Gastrocnemius medialis (tissue), 4 donors: ENCODE data around the gene ATF7. TPM values are rescaled to one million over a fixed set of nuclear protein-coding genes. Genes with fewer than 3 reads are reported as not detected.

Experiments
- ATAC-seq, 2 donors: fragments of 150-250 bp; one replicate each; pipeline ENCODE4 v1.9.1; 2016
- DNase-seq, 2 donors: peaks; one replicate each; pipeline ENCODE4 v3.0.0-alpha.2; 2019
- H3K27ac ChIP-seq, 4 donors: fragments of 200-600 bp; sonication (generic); 1 replicate in 1 of 4; 2 replicates in 3 of 4; pipeline ENCODE4 v1.5.1; 2016 to 2018; ENCODE audit warnings: mild to moderate bottlenecking in 2 of 4, moderate library complexity in 1 of 4
- H3K27me3 ChIP-seq, 3 donors: fragments of 200-600 bp; sonication (generic) in 2 of 3; 1 replicate in 1 of 3; 2 replicates in 2 of 3; pipeline versions ENCODE4 v1.5.1 to v1.6.0; 2016 to 2019; ENCODE audit warnings: mild to moderate bottlenecking in 1 of 3, moderate library complexity in 1 of 3
- H3K36me3 ChIP-seq, 2 donors: fragments of 200-600 bp; sonication (generic) in 1 of 2; one replicate each; pipeline ENCODE4 v1.5.1; 2017 to 2018
- H3K4me1 ChIP-seq, 2 donors: fragments of 200-600 bp; sonication (generic) in 1 of 2; one replicate each; pipeline ENCODE4 v1.5.1; 2016 to 2017; ENCODE audit warnings: mild to moderate bottlenecking in 2 of 2
- H3K4me3 ChIP-seq, 4 donors: fragments of 200-600 bp; sonication (generic) in 3 of 4; 1 replicate in 1 of 4; 2 replicates in 3 of 4; pipeline ENCODE4 v1.5.1; 2016 to 2019; ENCODE audit warnings: mild to moderate bottlenecking in 2 of 4
- H3K9me3 ChIP-seq, 3 donors: fragments of 200-600 bp; sonication (generic) in 2 of 3; 1 replicate in 1 of 3; 2 replicates in 2 of 3; pipeline ENCODE4 v1.5.1; 2016 to 2019
- POLR2A ChIP-seq, 2 donors: fragments of 450-650 bp; IDR thresholded peaks; one replicate each; pipeline ENCODE4 v1.6.1; 2017; ENCODE audit warnings: antibody characterized with exemption in 2 of 2, mild to moderate bottlenecking in 2 of 2, moderate library complexity in 2 of 2
- in situ Hi-C, 4 donors: fragments of 200-750 bp; cut with MboI; loops; one replicate each; pipeline versions ENCODE4 v1.15.0 to v1.8.0; 2017; ENCODE audit warnings: low sequenced_read_pairs in 4 of 4
- intact Hi-C: fragments of 100-400 bp; cut with DNase I; formaldehyde crosslinking; loops from one replicate; pipeline ENCODE4 v1.15.1; 2023; ENCODE audit warnings: low total_unique reads
- total RNA-seq, 4 donors: library from RNA; depleted of rRNA; stranded (reverse); fragments of >200 nt; gene quantifications; one replicate each; pipeline versions ENCODE4 v1.1.0 to v1.2.3, GENCODE V29; 2016
- TF ChIP-seq, protein P1 (sequence below), 5 experiments: fragments of 450-650 bp in 3 of 5; fragments of 200-600 bp in 2 of 5; sonication (generic) in 2 of 5; IDR thresholded peaks in 4 of 5; conservative IDR thresholded peaks in 1 of 5; 1 replicate in 4 of 5; 2 replicates in 1 of 5; pipeline ENCODE4 v1.5.1; 2016 to 2019; ENCODE audit warnings: antibody characterized with exemption in 5 of 5, mild to moderate bottlenecking in 3 of 5, moderate library complexity in 3 of 5

The ATF7 gene
- total RNA-seq, 4 donors from 2014 or later, result 21.9 to 47.9 (median 26.3) TPM

DNA sequence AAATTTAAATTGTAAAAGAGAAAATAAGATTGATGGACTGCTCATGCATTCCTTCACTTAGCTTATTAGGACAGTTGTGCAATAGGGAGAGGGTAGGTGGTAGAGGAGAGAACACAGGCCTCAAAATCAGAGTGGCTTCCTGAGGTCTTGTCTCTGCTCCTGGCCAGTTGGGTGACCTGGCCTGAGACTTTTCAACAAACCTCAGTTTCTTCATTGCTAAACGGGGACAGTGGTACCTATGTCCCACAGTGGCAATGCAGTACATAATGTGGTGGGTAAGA, 129.5 kb downstream of the ATF7 start:
- no peak for ATAC-seq
- Histone ChIP-seq H3K4me3 (no peak overlapping the region), H3K36me3 (no peaks in the 10 kb centered on the region), H3K9me3 (no peaks in the 10 kb centered on the region), H3K27me3 (no peaks in the 10 kb centered on the region), H3K4me1 (peaks cover 22 to 29% of the 10 kb centered on the region in 2 donors), H3K27ac (peak overlapping the region in 3 of 4 donors; percentile 18 to 46 (median 28))
- in situ Hi-C loops (no loop called here), intact Hi-C loops (loop anchor here (5.0 kb wide), 1 partner anchor 516 kb away; no protein-coding TSS in a partner anchor)
- DNase-seq, result no peak
- no peak for TF ChIP-seq POLR2A (IDR thresholded peaks at IDR 0.05)
- TF ChIP-seq, protein P1, sequence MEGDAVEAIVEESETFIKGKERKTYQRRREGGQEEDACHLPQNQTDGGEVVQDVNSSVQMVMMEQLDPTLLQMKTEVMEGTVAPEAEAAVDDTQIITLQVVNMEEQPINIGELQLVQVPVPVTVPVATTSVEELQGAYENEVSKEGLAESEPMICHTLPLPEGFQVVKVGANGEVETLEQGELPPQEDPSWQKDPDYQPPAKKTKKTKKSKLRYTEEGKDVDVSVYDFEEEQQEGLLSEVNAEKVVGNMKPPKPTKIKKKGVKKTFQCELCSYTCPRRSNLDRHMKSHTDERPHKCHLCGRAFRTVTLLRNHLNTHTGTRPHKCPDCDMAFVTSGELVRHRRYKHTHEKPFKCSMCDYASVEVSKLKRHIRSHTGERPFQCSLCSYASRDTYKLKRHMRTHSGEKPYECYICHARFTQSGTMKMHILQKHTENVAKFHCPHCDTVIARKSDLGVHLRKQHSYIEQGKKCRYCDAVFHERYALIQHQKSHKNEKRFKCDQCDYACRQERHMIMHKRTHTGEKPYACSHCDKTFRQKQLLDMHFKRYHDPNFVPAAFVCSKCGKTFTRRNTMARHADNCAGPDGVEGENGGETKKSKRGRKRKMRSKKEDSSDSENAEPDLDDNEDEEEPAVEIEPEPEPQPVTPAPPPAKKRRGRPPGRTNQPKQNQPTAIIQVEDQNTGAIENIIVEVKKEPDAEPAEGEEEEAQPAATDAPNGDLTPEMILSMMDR (IDR thresholded peaks at IDR 0.05 in 4 of 5, conservative IDR thresholded peaks at IDR 0.05 in 1 of 5), result no peak

DNA sequence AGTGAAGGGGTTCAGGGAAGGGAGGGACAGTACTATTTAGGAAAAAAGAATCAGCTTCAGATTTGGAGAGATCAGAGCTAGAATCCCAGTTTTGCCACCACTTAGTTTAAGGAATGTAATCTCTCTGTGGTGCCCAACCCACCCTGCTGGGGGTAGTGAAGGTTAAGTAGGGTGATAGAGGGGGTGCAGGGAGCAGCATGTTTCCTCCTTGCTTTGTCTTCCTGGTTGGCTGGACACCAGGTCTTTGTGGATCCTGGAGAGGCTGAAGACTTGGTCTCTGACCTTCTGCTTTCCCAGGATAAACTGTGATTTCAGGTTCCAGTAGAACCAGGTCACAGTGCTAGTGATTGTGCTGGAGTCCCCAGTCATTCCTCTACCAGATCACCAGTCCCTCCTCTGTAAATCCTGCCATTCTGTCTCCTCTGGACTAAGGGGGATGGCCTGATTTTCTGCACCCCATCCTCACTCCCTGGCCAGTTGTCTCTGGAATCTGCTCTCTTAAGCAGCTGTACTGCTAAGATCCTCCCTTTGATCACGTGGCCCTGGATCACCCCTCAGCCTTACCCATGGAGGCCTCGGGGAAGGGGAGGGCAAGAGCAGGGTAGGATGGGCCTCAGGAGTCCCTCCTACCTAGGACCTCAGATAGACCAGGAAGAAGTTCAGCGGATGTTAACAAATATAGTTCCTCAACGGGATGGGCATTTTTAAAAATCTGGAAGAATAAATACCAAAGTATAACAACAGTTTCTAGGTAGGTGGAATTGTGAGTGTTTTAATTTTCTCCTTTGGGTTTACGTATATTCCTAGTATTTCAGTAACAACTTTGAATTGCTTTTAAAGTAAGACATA, 130.1 kb downstream of the ATF7 start:
- Histone ChIP-seq H3K4me1 (peaks cover 19 to 26% of the 10 kb centered on the region in 2 donors), H3K4me3 (no peak overlapping the region), H3K27me3 (no peaks in the 10 kb centered on the region), H3K36me3 (no peaks in the 10 kb centered on the region), H3K9me3 (no peaks in the 10 kb centered on the region), H3K27ac (peak overlapping the region; percentile 8 to 46 (median 23))
- ATAC-seq (no peak), DNase-seq (peak in 1 of 2 donors; percentile 54)
- TF ChIP-seq, protein P1 (IDR thresholded peaks at IDR 0.05 in 4 of 5, conservative IDR thresholded peaks at IDR 0.05 in 1 of 5), result no peak
- no peak for TF ChIP-seq POLR2A (IDR thresholded peaks at IDR 0.05)
- in situ Hi-C loops (no loop called here), intact Hi-C loops (loop anchor here (5.0 kb wide), 1 partner anchor 516 kb away; no protein-coding TSS in a partner anchor)

DNA sequence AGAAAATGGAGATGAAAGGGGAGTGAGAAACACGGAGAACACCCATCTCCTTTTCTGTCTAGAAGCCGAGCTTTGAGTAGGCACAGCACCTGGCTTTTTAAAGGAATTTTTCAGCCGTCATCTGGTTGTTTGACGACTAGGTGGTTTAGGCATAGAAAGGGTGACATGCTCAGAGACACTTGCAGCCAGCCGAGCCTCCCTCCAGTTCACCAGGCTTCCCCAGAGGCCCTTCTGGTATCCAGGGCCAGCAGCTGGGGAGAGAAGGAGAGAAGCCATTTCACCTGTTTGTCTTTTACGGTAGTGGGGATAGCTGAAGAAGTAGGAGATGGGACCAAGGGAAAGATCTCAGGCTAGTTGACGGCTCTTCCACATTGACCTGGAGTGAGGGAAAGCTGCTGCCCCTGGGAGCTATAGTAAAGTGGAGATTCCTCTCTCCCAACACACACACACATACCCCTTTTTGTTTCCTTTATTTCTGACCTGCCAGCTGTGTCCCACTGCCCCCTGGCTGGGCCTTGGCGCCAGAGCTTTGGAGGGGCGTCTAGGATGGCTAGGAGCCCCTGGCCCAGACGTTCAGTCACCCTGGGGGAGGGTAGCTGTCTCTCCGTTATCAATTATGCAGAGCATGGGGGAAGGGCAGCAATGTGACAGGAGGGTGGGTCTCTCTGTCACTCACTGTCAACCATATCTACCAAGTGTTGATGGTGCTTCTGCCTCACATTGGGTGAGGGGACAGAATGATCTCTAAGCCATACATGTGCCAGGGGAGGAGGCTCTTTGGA, 132.4 kb downstream of the ATF7 start:
- Histone ChIP-seq H3K36me3 (no peaks in the 10 kb centered on the region), H3K27me3 (no peaks in the 10 kb centered on the region), H3K4me3 (peak overlapping the region; percentile 71 to 83 (median 78)), H3K4me1 (peaks cover 13 to 14% of the 10 kb centered on the region in 2 donors), H3K27ac (peak overlapping the region; percentile 75 to 83 (median 76)), H3K9me3 (no peaks in the 10 kb centered on the region)
- no peak for TF ChIP-seq POLR2A (IDR thresholded peaks at IDR 0.05)
- TF ChIP-seq, protein P1 (IDR thresholded peaks at IDR 0.05 in 4 of 5, conservative IDR thresholded peaks at IDR 0.05 in 1 of 5), result no peak
- peak in 1 of 2 donors; percentile 11 for DNase-seq
- intact Hi-C loops, result no loop called here
- ATAC-seq, result no peak
- in situ Hi-C loops, result no loop called here

DNA sequence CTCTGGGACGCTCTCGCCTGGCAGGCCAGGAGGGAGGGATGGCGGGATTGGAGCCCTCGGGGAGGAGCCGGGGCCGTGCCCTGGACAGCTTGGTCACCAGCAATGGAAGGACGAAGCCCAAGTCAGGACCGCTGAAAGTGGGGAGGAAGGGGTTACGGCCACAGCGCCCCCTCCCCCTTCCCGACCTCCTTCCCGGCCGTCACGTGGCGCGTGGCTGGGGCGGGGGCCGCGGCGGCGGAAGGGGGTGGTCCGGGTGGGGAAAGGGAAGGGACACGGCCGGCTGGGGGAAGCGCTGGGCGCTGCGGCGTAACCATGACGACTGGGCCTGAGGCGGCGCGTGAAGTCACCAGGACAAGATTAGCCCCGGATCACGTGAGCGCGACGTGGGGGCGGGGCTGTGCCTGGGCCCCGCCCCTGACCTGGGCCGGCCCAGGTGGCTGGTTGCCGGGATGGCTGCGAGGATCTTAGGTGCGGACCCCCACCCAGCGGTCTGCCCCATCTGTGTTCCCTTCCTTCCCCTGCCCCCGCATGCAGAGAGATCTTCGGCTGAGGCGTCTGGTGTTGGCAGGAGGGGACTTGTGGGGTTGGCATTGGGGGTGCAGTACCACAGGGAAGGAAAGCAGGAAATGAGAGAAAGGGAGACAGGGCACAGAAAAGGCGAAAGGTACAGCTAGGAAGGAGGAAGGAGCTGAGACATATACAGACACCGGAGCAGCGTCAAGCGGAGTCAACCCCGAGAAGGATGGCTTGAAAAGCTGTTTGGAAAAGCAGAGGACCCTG, 133.2 kb downstream of the ATF7 start:
- peak; percentile 86 to 87 for DNase-seq
- TF ChIP-seq, protein P1 (IDR thresholded peaks at IDR 0.05 in 4 of 5, conservative IDR thresholded peaks at IDR 0.05 in 1 of 5), result no peak
- TF ChIP-seq POLR2A (IDR thresholded peaks at IDR 0.05), result peak; percentile 37 to 47
- peak overlapping the region; percentile 71 to 83 (median 78) for H3K4me3 ChIP-seq
- H3K27ac ChIP-seq, result peak overlapping the region; percentile 75 to 83 (median 76)
- in situ Hi-C loops, result no loop called here
- no peaks in the 10 kb centered on the region for H3K27me3 ChIP-seq
- H3K9me3 ChIP-seq, result no peaks in the 10 kb centered on the region
- ATAC-seq, result peak; percentile 87 to 90
- intact Hi-C loops, result no loop called here
- H3K4me1 ChIP-seq, result peaks cover 13 to 14% of the 10 kb centered on the region in 2 donors
- H3K36me3 ChIP-seq, result no peaks in the 10 kb centered on the region
